ENCODE data around the gene MACROD2.

The MACROD2 gene

DNA sequence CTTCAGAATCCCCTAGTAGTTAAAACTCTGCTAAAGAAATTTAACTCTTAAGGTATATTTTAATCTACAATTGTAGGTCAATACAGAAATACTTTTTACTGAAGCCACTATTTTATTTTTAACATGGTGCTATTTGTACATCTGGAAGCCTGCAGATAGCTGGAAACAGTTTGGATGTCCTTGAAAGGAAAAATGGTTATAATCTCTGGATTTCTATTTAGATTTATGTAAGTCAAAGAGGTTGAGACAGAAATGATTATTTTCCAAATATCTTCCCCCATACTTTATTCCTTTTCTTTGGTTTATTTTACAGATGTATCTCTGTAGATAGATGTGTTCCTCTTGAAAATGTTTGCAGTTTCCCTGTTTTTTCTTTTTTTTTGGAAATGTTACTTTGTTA lies 1575.7 kb downstream of the MACROD2 start:
- TF ChIP-seq CTCF (conservative IDR thresholded peaks at IDR 0.05; ENCODE audit: low read length) = no peak
- no peak overlapping the region for H3K4me3 ChIP-seq (ENCODE audit: low read length)
- no peak for DNase-seq (ENCODE audit: low read depth)

DNA sequence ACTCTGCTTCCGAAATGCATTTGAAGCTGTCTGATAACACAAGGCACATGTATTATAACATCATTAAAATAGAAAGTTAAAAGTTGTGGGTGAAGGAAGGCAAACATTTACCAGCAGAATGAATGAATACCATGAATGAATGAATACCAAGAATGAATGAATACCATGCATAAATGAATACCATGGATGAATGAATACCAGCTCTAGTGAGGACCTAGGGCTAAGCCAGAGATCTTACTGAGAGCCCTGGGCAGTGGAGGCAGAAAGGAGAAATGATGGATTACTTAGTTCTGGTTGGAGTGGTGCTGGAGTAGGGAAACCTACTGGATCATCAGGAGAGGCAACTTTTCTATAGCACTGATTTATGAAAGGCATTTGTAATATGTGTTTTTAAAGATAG lies 1579.9 kb downstream of the MACROD2 start:
- TF ChIP-seq CTCF (conservative IDR thresholded peaks at IDR 0.05; ENCODE audit: low read length) = no peak
- no peak for DNase-seq (ENCODE audit: low read depth)
- H3K4me3 ChIP-seq (ENCODE audit: low read length) = no peak overlapping the region

DNA sequence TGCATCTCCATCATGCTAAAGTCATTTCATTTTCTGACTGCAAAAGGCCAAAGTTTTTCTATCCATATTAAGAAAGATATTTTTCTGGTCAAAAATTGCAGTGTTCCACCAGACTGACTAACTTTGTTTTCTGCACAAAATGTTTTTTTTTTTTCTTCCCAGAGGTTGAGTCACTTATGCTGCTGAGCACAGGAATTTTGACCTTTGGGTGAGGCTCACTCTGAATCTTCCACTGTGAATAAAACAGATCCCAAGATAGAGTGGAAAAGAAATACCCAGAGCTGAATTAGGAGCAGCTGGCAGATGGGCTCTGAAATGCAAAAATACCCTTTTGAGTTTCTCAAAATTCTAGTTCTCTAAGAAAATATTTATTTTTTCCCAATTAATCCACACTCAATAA lies 1581.1 kb downstream of the MACROD2 start:
- DNase-seq (ENCODE audit: low read depth) = no peak

DNA sequence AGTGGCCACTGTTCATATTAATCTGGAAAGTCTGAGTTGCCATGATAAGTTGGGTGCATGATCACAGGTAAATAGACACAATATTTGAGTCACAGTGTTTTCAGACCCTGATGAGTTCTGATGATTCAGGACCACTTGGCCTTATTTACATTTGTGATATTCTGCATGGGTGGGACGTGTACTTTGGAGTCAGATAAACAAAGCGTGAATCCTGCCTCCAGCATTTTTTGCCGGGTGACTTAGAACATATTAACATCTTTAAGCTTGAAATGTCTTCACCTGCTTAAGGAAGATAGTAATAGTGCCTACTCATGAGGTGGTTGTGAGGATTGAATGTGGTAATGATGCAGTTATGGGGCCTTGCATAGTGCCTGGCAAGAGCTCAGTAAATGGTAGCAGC lies 1582.8 kb downstream of the MACROD2 start:
- no peak overlapping the region for H3K4me3 ChIP-seq (ENCODE audit: low read length)
- no peak for DNase-seq (ENCODE audit: low read depth)
- no peak for TF ChIP-seq CTCF (conservative IDR thresholded peaks at IDR 0.05; ENCODE audit: low read length)

More for the DNA sequence above, 1581.1 kb downstream of the MACROD2 start:
- TF ChIP-seq CTCF (conservative IDR thresholded peaks at IDR 0.05; ENCODE audit: low read length) = no peak
- no peak overlapping the region for H3K4me3 ChIP-seq (ENCODE audit: low read length)

DNA sequence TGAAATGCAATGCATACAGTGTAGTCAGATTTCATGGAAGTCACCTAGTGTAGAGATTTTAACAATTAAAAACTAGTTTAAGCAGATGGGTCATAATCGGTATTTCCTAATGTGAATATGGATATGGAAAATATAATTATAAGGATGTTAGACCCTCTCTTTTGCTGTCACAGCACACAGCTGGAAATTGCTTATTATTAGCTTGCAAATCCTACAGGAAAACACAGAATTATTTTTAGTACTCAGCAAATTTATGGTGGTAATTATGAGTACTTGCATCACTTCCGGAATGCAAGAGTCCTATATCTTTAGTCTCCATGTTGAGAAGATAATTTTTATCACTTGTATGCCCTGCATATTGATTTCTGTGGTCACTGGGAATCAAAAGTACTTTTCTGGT lies 1584.4 kb downstream of the MACROD2 start:
- no peak overlapping the region for H3K4me3 ChIP-seq (ENCODE audit: low read length)
- no peak for TF ChIP-seq CTCF (conservative IDR thresholded peaks at IDR 0.05; ENCODE audit: low read length)
- DNase-seq (ENCODE audit: low read depth) = no peak

DNA sequence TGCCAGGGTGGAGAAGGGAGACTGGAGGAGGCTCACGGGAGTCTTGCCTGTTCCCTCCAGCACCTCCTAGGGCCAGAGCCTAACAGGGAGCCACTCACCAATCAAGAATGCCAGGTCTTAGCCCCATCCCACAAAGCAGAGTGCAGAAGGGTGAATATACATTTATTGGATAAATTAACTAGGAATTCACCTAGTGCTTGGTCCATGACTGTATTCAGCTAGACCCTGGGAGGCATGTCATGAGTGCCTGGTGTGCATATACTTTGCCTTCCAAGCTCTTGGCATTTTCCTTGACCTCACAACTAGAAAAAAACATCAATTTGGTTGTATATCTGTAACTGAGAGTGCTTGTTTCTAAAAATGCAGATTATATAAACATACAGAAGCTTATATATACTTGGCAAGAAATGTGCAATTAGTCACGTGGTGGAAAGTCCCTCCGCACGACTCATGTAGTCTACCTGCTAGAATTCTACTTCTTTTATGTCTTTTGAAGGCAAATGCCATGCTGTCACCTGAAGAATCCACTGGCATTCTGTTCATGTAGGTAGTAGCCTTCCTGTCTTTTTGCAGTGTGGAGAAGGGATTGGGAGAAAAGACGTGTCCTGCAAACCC lies 1586.9 kb downstream of the MACROD2 start:
- no peak overlapping the region for H3K4me3 ChIP-seq (ENCODE audit: low read length)
- no peak for DNase-seq (ENCODE audit: low read depth)
- no peak for TF ChIP-seq CTCF (conservative IDR thresholded peaks at IDR 0.05; ENCODE audit: low read length)

- H3K4me3 ChIP-seq (ENCODE audit: low read length) = no peak overlapping the region
- TF ChIP-seq CTCF (conservative IDR thresholded peaks at IDR 0.05; ENCODE audit: low read length) = no peak
- no peak for DNase-seq (ENCODE audit: low read depth)
Measured at GRCh38 chr20:15584507-15584906, 1589.2 kb downstream of the MACROD2 start.
